SK-N-SH treated with all-trans-retinoic acid at 6 μM for 48 hours (cell line): ENCODE data around the gene MCU.

Experiments
- ATAC-seq: fragments of 200-7000 bp; cut with Tn5 transposase; 3 replicates; pipeline ENCODE4 v1.9.1; 2020; ENCODE audit warnings: mild to moderate bottlenecking, moderate library complexity
- ARNTL ChIP-seq: fragments of 450-650 bp; formaldehyde crosslinking; IDR thresholded peaks from 2 replicates; pipeline ENCODE4 v1.5.0; 2020; ENCODE audit warnings: low read depth, mild to moderate bottlenecking, moderate library complexity, borderline replicate concordance
- BACH2 ChIP-seq: fragments of 250-450 bp; sonication (Bioruptor Pico); IDR thresholded peaks from 2 replicates; pipeline ENCODE4 v1.9.0; 2021; ENCODE audit warnings: mild to moderate bottlenecking, borderline replicate concordance
- CSDC2 ChIP-seq: fragments of 250-450 bp; sonication (Bioruptor Pico); IDR thresholded peaks from 2 replicates; pipeline ENCODE4 v1.5.0; 2020; ENCODE audit warnings: mild to moderate bottlenecking, moderate library complexity
- ESRRG ChIP-seq: fragments of 250-450 bp; sonication (Bioruptor Pico); IDR thresholded peaks from 2 replicates; pipeline ENCODE4 v1.6.1; 2021; ENCODE audit warnings: mild to moderate bottlenecking
- GLIS3 ChIP-seq: fragments of 250-450 bp; sonication (Bioruptor Pico); IDR thresholded peaks from 2 replicates; pipeline ENCODE4 v1.5.0; 2020; ENCODE audit warnings: mild to moderate bottlenecking, moderate library complexity
- ISL1 ChIP-seq: fragments of 250-450 bp; sonication (Bioruptor Pico); IDR thresholded peaks from 2 replicates; pipeline ENCODE4 v2.1.2; 2022; ENCODE audit warnings: mild to moderate bottlenecking, moderate library complexity
- OSR1 ChIP-seq: fragments of 250-450 bp; sonication (Bioruptor Pico); IDR thresholded peaks from 2 replicates; pipeline ENCODE4 v1.8.0; 2022; ENCODE audit warnings: moderate library complexity, mild to moderate bottlenecking, inconsistent platforms
- PPARA ChIP-seq: fragments of 250-450 bp; sonication (Bioruptor Pico); IDR thresholded peaks from 2 replicates; pipeline ENCODE4 v1.5.0; 2020; ENCODE audit warnings: mild to moderate bottlenecking, borderline replicate concordance
- SNAI2 ChIP-seq: fragments of 250-450 bp; sonication (Bioruptor Pico); IDR thresholded peaks from 2 replicates; pipeline ENCODE4 v1.5.0; 2020; ENCODE audit warnings: mild to moderate bottlenecking, moderate library complexity
- TCF4 ChIP-seq: fragments of 250-450 bp; sonication (Bioruptor Pico); IDR thresholded peaks from 2 replicates; pipeline ENCODE4 v1.8.0; 2021; ENCODE audit warnings: mild to moderate bottlenecking, moderate library complexity, borderline replicate concordance
- TOX ChIP-seq: fragments of 250-450 bp; sonication (Bioruptor Pico); IDR thresholded peaks from 2 replicates; pipeline ENCODE4 v1.8.0; 2021; ENCODE audit warnings: mild to moderate bottlenecking, moderate library complexity, borderline replicate concordance
- ZC3H10 ChIP-seq: fragments of 250-450 bp; sonication (Bioruptor Pico); IDR thresholded peaks from 2 replicates; pipeline ENCODE4 v1.5.1; 2021; ENCODE audit warnings: mild to moderate bottlenecking, moderate library complexity
- ZFP3 ChIP-seq: fragments of 250-450 bp; sonication (Bioruptor Pico); IDR thresholded peaks from 2 replicates; pipeline ENCODE4 v1.5.0; 2020; ENCODE audit warnings: mild to moderate bottlenecking, moderate library complexity
- ZFP30 ChIP-seq: fragments of 450-650 bp; formaldehyde crosslinking; IDR thresholded peaks from 2 replicates; pipeline ENCODE4 v1.5.0; 2022; ENCODE audit warnings: mild to moderate bottlenecking, moderate library complexity
- ZNF8 ChIP-seq: fragments of 450-650 bp; formaldehyde crosslinking; IDR thresholded peaks from 2 replicates; pipeline ENCODE4 v1.5.0; 2020; ENCODE audit warnings: mild to moderate bottlenecking, moderate library complexity
- TF ChIP-seq, protein P1 (sequence below): fragments of 250-450 bp; sonication (Bioruptor Pico); IDR thresholded peaks from 2 replicates; pipeline ENCODE4 v1.5.1; 2021; ENCODE audit warnings: mild to moderate bottlenecking, moderate library complexity
- TF ChIP-seq, protein P2 (sequence below): fragments of 250-450 bp; sonication (Bioruptor Pico); IDR thresholded peaks from 2 replicates; pipeline ENCODE4 v1.5.0; 2020; ENCODE audit warnings: mild to moderate bottlenecking, moderate library complexity
- TF ChIP-seq, protein P3 (sequence below): fragments of 250-450 bp; sonication (Bioruptor Pico); IDR thresholded peaks from 2 replicates; pipeline ENCODE4 v1.8.0; 2020; ENCODE audit warnings: mild to moderate bottlenecking, moderate library complexity, borderline replicate concordance
- TF ChIP-seq, protein P4 (sequence below): fragments of 250-450 bp; sonication (Bioruptor Pico); IDR thresholded peaks from 2 replicates; pipeline ENCODE4 v1.8.0; 2021; ENCODE audit warnings: low read depth, mild to moderate bottlenecking, moderate library complexity, borderline replicate concordance
- TF ChIP-seq, protein P5 (sequence below): fragments of 250-450 bp; sonication (Bioruptor Pico); IDR thresholded peaks from 2 replicates; pipeline ENCODE4 v1.5.1; 2020; ENCODE audit warnings: low read depth, mild to moderate bottlenecking, moderate library complexity

Gene MCU

DNA sequence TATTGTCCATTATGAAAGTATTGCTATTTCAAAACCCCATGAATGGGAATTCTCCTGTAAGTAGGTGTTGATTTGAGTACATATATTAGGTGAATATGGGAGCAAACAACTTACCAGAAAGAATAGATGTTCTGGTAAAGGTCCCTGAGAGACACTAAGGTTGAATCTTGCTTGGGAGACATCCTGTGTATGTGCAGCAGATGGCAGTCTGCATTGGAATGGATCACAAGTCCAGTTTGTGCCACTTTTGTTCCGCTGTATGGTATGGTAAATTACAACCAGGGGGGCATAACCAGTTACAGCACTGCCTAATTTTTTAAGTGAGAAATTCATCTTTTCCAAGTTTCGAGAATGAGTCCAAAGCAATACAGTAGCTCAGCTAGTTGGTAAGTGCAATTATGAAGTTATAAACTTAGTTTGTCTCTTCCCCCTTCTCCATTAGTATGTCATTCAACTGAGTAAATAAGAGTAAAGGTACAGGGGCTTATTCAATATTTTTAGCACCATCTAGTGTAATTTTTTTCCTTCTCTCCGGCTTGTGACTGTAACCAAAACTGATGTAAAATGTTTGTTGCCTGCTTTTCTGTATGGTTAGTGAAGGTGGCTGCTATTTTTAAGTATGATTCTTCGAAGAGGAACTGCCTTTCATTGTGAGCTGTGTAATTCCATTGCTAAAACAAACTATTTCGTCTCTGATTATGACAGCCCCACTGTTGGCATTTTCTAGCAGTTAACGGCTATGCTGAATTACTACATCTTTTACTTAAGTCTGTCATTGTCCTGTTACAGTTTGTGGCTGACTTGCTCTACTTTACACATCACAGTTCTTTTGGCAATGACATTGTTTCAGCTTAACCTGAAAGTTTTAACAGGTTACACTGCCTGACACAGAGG, 2.8 kb downstream of the MCU start:
- TF ChIP-seq SNAI2 (CRISPR knock-in tag) (no peak), BACH2 (CRISPR knock-in tag) (no peak), OSR1 (no peak), ARNTL (CRISPR knock-in tag) (no peak), ESRRG (no peak), CSDC2 (CRISPR knock-in tag) (no peak), ZFP3 (CRISPR knock-in tag) (no peak), TOX (CRISPR knock-in tag) (no peak), ZFP30 (no peak)
- TF ChIP-seq, protein P1, sequence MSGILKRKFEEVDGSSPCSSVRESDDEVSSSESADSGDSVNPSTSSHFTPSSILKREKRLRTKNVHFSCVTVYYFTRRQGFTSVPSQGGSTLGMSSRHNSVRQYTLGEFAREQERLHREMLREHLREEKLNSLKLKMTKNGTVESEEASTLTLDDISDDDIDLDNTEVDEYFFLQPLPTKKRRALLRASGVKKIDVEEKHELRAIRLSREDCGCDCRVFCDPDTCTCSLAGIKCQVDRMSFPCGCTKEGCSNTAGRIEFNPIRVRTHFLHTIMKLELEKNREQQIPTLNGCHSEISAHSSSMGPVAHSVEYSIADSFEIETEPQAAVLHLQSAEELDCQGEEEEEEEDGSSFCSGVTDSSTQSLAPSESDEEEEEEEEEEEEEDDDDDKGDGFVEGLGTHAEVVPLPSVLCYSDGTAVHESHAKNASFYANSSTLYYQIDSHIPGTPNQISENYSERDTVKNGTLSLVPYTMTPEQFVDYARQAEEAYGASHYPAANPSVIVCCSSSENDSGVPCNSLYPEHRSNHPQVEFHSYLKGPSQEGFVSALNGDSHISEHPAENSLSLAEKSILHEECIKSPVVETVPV (CRISPR knock-in tag) = no peak
- TF ChIP-seq, protein P2, sequence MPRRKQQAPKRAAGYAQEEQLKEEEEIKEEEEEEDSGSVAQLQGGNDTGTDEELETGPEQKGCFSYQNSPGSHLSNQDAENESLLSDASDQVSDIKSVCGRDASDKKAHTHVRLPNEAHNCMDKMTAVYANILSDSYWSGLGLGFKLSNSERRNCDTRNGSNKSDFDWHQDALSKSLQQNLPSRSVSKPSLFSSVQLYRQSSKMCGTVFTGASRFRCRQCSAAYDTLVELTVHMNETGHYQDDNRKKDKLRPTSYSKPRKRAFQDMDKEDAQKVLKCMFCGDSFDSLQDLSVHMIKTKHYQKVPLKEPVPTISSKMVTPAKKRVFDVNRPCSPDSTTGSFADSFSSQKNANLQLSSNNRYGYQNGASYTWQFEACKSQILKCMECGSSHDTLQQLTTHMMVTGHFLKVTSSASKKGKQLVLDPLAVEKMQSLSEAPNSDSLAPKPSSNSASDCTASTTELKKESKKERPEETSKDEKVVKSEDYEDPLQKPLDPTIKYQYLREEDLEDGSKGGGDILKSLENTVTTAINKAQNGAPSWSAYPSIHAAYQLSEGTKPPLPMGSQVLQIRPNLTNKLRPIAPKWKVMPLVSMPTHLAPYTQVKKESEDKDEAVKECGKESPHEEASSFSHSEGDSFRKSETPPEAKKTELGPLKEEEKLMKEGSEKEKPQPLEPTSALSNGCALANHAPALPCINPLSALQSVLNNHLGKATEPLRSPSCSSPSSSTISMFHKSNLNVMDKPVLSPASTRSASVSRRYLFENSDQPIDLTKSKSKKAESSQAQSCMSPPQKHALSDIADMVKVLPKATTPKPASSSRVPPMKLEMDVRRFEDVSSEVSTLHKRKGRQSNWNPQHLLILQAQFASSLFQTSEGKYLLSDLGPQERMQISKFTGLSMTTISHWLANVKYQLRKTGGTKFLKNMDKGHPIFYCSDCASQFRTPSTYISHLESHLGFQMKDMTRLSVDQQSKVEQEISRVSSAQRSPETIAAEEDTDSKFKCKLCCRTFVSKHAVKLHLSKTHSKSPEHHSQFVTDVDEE (CRISPR knock-in tag) = no peak
- TF ChIP-seq, protein P3, sequence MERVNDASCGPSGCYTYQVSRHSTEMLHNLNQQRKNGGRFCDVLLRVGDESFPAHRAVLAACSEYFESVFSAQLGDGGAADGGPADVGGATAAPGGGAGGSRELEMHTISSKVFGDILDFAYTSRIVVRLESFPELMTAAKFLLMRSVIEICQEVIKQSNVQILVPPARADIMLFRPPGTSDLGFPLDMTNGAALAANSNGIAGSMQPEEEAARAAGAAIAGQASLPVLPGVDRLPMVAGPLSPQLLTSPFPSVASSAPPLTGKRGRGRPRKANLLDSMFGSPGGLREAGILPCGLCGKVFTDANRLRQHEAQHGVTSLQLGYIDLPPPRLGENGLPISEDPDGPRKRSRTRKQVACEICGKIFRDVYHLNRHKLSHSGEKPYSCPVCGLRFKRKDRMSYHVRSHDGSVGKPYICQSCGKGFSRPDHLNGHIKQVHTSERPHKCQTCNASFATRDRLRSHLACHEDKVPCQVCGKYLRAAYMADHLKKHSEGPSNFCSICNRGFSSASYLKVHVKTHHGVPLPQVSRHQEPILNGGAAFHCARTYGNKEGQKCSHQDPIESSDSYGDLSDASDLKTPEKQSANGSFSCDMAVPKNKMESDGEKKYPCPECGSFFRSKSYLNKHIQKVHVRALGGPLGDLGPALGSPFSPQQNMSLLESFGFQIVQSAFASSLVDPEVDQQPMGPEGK = no peak
- TF ChIP-seq, protein P4, sequence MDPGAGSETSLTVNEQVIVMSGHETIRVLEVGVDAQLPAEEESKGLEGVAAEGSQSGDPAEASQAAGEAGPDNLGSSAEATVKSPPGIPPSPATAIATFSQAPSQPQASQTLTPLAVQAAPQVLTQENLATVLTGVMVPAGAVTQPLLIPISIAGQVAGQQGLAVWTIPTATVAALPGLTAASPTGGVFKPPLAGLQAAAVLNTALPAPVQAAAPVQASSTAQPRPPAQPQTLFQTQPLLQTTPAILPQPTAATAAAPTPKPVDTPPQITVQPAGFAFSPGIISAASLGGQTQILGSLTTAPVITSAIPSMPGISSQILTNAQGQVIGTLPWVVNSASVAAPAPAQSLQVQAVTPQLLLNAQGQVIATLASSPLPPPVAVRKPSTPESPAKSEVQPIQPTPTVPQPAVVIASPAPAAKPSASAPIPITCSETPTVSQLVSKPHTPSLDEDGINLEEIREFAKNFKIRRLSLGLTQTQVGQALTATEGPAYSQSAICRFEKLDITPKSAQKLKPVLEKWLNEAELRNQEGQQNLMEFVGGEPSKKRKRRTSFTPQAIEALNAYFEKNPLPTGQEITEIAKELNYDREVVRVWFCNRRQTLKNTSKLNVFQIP = no peak
- ATAC-seq = peak; percentile 53

DNA sequence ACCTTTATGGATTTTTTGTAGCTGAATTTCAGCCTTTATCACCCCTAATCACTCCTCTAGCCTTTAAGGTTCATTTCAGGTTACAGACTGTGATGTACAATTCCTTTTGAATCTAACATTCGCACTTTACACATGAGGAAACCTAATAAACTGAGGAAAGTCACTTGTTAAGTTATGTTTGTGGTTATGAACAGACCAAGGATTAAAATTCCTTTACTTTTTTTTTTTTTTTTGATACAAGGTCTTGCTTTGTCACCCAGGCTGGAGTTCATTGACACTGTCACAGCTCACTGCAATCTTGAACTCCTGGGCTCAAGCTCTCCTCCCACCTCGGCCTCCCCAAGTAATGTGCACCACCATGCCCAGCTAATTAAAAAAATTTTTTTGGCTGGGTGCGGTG, 3.6 kb downstream of the MCU start:
- TF ChIP-seq TCF4 = no peak
- no peak for TF ChIP-seq ISL1
- no peak for TF ChIP-seq GLIS3 (CRISPR knock-in tag)
- TF ChIP-seq, protein P2 (CRISPR knock-in tag) = no peak
- no peak for TF ChIP-seq ESRRG
- TF ChIP-seq, protein P1 (CRISPR knock-in tag) = no peak
- ATAC-seq = no peak

DNA sequence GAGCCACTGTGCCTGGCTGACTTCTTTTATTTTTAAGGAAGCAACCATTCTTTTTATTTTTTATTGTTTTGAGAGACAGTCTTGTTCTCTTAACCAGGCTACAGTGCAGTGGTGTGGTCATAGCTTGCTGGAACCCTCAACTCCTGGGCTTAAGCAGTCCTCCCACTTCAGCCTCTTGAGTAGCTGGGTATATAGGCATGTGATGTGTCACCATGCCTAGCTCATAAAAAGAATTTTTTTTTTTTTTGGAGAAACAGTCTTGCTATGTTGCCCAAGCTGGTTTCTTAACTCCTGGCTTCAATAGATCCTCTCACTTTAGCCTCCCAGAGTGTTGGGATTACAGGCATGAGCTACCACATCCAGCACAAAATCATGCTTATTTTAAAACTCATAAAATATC, 5.8 kb downstream of the MCU start:
- ATAC-seq = no peak
- TF ChIP-seq, protein P5, sequence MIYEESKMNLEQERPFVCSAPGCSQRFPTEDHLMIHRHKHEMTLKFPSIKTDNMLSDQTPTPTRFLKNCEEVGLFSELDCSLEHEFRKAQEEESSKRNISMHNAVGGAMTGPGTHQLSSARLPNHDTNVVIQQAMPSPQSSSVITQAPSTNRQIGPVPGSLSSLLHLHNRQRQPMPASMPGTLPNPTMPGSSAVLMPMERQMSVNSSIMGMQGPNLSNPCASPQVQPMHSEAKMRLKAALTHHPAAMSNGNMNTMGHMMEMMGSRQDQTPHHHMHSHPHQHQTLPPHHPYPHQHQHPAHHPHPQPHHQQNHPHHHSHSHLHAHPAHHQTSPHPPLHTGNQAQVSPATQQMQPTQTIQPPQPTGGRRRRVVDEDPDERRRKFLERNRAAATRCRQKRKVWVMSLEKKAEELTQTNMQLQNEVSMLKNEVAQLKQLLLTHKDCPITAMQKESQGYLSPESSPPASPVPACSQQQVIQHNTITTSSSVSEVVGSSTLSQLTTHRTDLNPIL = no peak
- TF ChIP-seq BACH2 (CRISPR knock-in tag) = no peak
- TF ChIP-seq PPARA (CRISPR knock-in tag) = no peak
- no peak for TF ChIP-seq OSR1
- no peak for TF ChIP-seq GLIS3 (CRISPR knock-in tag)
- TF ChIP-seq TOX (CRISPR knock-in tag) = no peak
- TF ChIP-seq ZNF8 (CRISPR knock-in tag) = no peak
- no peak for TF ChIP-seq CSDC2 (CRISPR knock-in tag)
- TF ChIP-seq, protein P2 (CRISPR knock-in tag) = no peak
- TF ChIP-seq ZFP30 = no peak
- no peak for TF ChIP-seq ZC3H10
- TF ChIP-seq SNAI2 (CRISPR knock-in tag) = no peak
